ENCODE data around the gene FBXO28.

The FBXO28 gene

DNA sequence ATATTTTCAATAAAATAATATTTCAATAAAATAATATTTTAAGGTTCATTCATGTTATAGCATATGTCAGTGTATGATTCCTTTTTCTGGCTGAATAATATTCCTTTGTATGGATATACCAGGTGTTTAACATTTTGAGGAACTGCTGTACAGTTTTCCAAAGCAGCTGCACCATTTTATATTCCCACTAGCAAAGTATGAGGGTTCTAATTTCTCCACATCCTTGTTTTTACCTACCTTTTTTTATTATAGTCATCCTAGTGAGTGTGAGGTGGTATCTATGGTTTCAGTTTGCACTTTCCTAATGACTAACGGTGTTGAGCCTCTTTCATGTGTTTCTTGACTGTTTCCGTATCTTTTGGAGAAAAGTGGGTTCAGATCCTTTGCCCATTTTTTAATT lies 74.4 kb downstream of the FBXO28 start:
- no peaks in the 10 kb centered on the region for H3K9me3 ChIP-seq
- DNase-seq = no peak
- TF ChIP-seq, protein P1, sequence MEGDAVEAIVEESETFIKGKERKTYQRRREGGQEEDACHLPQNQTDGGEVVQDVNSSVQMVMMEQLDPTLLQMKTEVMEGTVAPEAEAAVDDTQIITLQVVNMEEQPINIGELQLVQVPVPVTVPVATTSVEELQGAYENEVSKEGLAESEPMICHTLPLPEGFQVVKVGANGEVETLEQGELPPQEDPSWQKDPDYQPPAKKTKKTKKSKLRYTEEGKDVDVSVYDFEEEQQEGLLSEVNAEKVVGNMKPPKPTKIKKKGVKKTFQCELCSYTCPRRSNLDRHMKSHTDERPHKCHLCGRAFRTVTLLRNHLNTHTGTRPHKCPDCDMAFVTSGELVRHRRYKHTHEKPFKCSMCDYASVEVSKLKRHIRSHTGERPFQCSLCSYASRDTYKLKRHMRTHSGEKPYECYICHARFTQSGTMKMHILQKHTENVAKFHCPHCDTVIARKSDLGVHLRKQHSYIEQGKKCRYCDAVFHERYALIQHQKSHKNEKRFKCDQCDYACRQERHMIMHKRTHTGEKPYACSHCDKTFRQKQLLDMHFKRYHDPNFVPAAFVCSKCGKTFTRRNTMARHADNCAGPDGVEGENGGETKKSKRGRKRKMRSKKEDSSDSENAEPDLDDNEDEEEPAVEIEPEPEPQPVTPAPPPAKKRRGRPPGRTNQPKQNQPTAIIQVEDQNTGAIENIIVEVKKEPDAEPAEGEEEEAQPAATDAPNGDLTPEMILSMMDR (IDR thresholded peaks at IDR 0.05; ENCODE audit: low read depth, low read length) = no peak
- no peaks in the 10 kb centered on the region for H3K27me3 ChIP-seq
- peaks cover 36% of the 10 kb centered on the region for H3K36me3 ChIP-seq
- H3K4me1 ChIP-seq = no peaks in the 10 kb centered on the region; the same call in 1 of the 2 replicates
- no peak overlapping the region for H3K4me3 ChIP-seq (ENCODE audit: low read depth, low read length)

DNA sequence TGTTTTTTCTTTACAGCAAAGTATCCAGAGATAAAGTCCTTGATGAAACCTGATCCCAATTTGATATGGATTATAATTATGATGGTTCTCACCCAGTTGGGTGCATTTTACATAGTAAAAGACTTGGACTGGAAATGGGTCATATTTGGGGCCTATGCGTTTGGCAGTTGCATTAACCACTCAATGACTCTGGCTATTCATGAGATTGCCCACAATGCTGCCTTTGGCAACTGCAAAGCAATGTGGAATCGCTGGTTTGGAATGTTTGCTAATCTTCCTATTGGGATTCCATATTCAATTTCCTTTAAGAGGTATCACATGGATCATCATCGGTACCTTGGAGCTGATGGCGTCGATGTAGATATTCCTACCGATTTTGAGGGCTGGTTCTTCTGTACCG lies 75.7 kb downstream of the FBXO28 start:
- Histone ChIP-seq H3K36me3 (peaks cover 44% of the 10 kb centered on the region), H3K4me3 (ENCODE audit: low read depth, low read length) (no peak overlapping the region), H3K4me1 (no peaks in the 10 kb centered on the region; the same call in 1 of the 2 replicates), H3K9me3 (no peaks in the 10 kb centered on the region), H3K27me3 (no peaks in the 10 kb centered on the region)
- DNase-seq = no peak
- TF ChIP-seq, protein P1 (IDR thresholded peaks at IDR 0.05; ENCODE audit: low read depth, low read length) = no peak

DNA sequence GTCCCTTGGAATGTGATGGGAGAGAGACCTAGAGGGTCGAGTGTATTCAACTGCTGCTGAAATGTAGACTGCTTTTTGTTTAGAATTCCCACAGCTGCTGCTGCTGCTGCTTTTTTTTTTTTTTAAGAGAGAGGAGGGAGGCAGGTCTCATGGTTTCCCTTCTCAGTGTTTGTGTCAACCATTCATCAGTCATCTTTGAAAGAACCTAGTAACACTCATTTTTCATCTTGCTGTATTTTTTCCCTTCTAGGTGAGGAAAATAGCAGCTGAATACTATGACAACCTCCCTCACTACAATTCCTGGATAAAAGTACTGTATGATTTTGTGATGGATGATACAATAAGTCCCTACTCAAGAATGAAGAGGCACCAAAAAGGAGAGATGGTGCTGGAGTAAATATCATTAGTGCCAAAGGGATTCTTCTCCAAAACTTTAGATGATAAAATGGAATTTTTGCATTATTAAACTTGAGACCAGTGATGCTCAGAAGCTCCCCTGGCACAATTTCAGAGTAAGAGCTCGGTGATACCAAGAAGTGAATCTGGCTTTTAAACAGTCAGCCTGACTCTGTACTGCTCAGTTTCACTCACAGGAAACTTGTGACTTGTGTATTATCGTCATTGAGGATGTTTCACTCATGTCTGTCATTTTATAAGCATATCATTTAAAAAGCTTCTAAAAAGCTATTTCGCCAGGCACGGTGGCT lies 78.3 kb downstream of the FBXO28 start:
- peaks cover 38% of the 10 kb centered on the region for H3K36me3 ChIP-seq

DNA sequence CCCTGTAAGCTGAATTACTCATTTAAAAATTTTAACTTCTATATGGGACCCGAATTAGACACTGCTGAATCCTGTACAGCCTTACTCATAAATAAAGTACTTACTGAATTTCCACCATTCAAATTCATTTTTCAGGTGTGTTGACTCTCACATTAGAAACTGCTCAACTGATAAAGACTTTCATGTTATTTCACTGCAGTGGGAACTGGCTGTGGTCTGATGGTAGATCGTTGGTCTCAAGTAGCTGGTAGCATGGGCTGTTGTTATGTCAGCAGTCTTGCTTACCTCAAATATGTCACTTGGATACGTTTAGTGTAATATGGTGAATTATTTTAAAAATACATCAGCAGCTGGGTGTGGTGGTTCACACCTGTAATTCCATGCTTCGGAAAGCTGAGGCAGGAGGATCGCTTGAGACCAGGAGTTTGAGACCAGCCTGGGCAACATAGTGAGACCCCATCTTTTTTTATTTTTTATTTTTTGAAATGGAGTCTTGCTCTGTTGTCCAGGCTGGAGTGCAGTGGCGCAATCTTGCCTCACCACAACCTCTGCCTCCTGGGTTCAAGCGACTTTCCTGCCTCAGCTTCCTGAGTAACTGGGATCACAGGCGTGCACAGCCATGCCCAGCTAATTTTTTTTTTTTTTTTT lies 79.5 kb downstream of the FBXO28 start:
- TF ChIP-seq, protein P1 (IDR thresholded peaks at IDR 0.05; ENCODE audit: low read depth, low read length) = no peak
- DNase-seq = no peak
- no peaks in the 10 kb centered on the region for H3K27me3 ChIP-seq
- peaks cover 38% of the 10 kb centered on the region for H3K36me3 ChIP-seq
- no peaks in the 10 kb centered on the region for H3K4me1 ChIP-seq
- no peak overlapping the region for H3K4me3 ChIP-seq (ENCODE audit: low read depth, low read length)
- no peaks in the 10 kb centered on the region; the same call in 1 of the 2 replicates for H3K9me3 ChIP-seq

More for the DNA sequence above, 78.3 kb downstream of the FBXO28 start:
- DNase-seq = no peak
- TF ChIP-seq, protein P1 (IDR thresholded peaks at IDR 0.05; ENCODE audit: low read depth, low read length) = no peak
- Histone ChIP-seq H3K4me3 (ENCODE audit: low read depth, low read length) (no peak overlapping the region), H3K9me3 (no peaks in the 10 kb centered on the region; the same call in 1 of the 2 replicates), H3K4me1 (no peaks in the 10 kb centered on the region), H3K27me3 (no peaks in the 10 kb centered on the region)

DNA sequence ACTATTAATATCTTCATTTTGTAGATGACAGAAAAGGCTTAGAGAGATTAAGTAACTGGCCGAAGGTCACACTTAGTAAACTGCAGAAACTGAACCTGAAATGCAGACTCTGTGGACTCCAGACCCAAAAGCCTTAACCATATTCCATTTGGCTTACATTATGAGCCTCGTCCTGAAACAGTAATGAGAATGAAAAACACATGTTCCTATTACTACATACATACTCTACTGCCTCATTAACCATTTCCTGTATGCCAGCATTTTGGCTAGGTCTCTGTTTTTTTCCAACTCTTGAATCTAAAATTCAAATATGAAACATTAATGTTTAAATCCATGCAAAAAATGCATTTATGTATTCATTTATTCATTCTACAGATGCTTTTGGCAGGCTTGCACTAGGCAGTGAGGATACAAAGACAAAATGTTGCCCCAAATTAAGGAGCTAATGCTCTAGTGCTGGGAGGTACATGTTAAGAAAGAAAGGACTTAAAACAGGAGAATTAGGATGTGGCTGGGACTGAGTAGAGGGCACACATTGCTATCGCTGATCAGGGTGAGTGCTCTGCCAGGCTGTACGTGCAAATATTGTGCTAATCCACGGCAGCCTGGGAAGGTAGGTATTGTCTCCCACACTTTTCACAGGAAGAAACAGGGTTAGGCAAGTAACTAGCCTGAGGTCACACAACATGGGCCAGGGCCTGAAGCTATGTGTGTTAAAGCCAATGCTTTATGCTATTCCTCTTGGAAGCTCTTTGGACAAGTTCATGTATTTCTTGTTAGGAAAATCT lies 83.1 kb downstream of the FBXO28 start:
- no peak overlapping the region for H3K4me3 ChIP-seq (ENCODE audit: low read depth, low read length)
- H3K9me3 ChIP-seq = no peaks in the 10 kb centered on the region; the same call in 1 of the 2 replicates
- DNase-seq = no peak

More for the DNA sequence above, 83.1 kb downstream of the FBXO28 start:
- TF ChIP-seq, protein P1 (IDR thresholded peaks at IDR 0.05; ENCODE audit: low read depth, low read length) = no peak
- Histone ChIP-seq H3K36me3 (peaks cover 20% of the 10 kb centered on the region), H3K4me1 (no peaks in the 10 kb centered on the region), H3K27me3 (no peaks in the 10 kb centered on the region)
